HepG2 (cell line): ENCODE measurements around the gene TMEM256.
A peak's percentile ranks its signal among the peaks of the same experiment; 100 is the strongest.

Experiments used
- ATF3 ChIP-seq: sonication (generic); formaldehyde crosslinking; IDR thresholded peaks from 2 replicates; pipeline ENCODE4 v1.4.0; 2020; ENCODE audit warnings: missing genetic modification reagents
- CTCF ChIP-seq: sonication (generic); formaldehyde crosslinking; IDR thresholded peaks from 2 replicates; pipeline ENCODE4 v1.5.0; 2020; ENCODE audit warnings: mild to moderate bottlenecking, missing genetic modification reagents, moderate library complexity
- POGK ChIP-seq: sonication (generic); formaldehyde crosslinking; conservative IDR thresholded peaks from 2 replicates; pipeline ENCODE4 v1.8.0; 2022; ENCODE audit warnings: mild to moderate bottlenecking, moderate library complexity, missing genetic modification reagents
- POLR2AphosphoS5 ChIP-seq: IDR thresholded peaks from 2 replicates; pipeline ENCODE4 v1.6.1; 2012; ENCODE audit warnings: low read depth, low read length
- TBL1XR1 ChIP-seq: fragments of 150-350 bp; IDR thresholded peaks from 2 replicates; pipeline ENCODE4 v1.6.1; 2014; ENCODE audit warnings: borderline replicate concordance, low read length; ENCODE audit not compliant: partially characterized antibody
- ZBTB44 ChIP-seq: sonication (generic); formaldehyde crosslinking; IDR thresholded peaks from 2 replicates; pipeline ENCODE4 v1.4.0; 2020; ENCODE audit warnings: missing genetic modification reagents

GRCh38 chr17:7393613-7394451 is 10.1 kb downstream of the TMEM256 start:
- TF ChIP-seq ZBTB44 (CRISPR knock-in tag) = no peak
- no peak for TF ChIP-seq POLR2AphosphoS5
- no peak for TF ChIP-seq POGK (CRISPR knock-in tag)
- TF ChIP-seq CTCF (CRISPR knock-in tag) = 0 out of 2 replicates have a peak, but pooled peaks have one; percentile 10
- no peak for TF ChIP-seq TBL1XR1
- no peak for TF ChIP-seq ATF3 (CRISPR knock-in tag)
